H9 (cell line): ENCODE results near the gene FALEC. TPM values are rescaled to one million over a fixed set of nuclear protein-coding genes. Genes with fewer than 3 reads are reported as not detected.

Experiments
- DNase-seq: peaks from one replicate; pipeline ENCODE4 v3.0.0-alpha.2; 2017
- H2AFZ ChIP-seq: one replicate; pipeline ENCODE4 v1.6.1; 2013; ENCODE audit warnings: mild to moderate bottlenecking, low read length, control low read depth, moderate library complexity
- H2AK5ac ChIP-seq: 2 replicates; pipeline ENCODE4 v1.6.1; 2013; ENCODE audit warnings: low read length, control low read depth, mixed read lengths; ENCODE audit not compliant: insufficient read length
- H2BK120ac ChIP-seq: one replicate; pipeline ENCODE4 v1.6.1; 2013; ENCODE audit warnings: low read depth, mild to moderate bottlenecking, low read length, control low read depth, inconsistent platforms; ENCODE audit not compliant: poor library complexity, severe bottlenecking
- H2BK12ac ChIP-seq: 2 replicates; pipeline ENCODE4 v1.6.1; 2013; ENCODE audit warnings: low read length, control low read depth, mixed read lengths, low read depth; ENCODE audit not compliant: insufficient read length
- H2BK15ac ChIP-seq: 2 replicates; pipeline ENCODE4 v1.6.1; 2013; ENCODE audit warnings: low read depth, low read length, control low read depth
- H2BK20ac ChIP-seq: one replicate; pipeline ENCODE4 v1.6.1; 2013; ENCODE audit warnings: low read depth, mild to moderate bottlenecking, low read length, control low read depth, inconsistent platforms; ENCODE audit not compliant: poor library complexity, severe bottlenecking
- H2BK5ac ChIP-seq: 2 replicates; pipeline ENCODE4 v1.6.1; 2013; ENCODE audit warnings: low read length, control low read depth, mixed read lengths; ENCODE audit not compliant: insufficient read length
- H3K14ac ChIP-seq: 2 replicates; pipeline ENCODE4 v1.6.1; 2013; ENCODE audit warnings: low read length, control low read depth; ENCODE audit not compliant: insufficient read depth
- H3K18ac ChIP-seq: 2 replicates; pipeline ENCODE4 v1.6.1; 2013; ENCODE audit warnings: low read depth, mild to moderate bottlenecking, mixed read lengths, low read length, control low read depth; ENCODE audit not compliant: insufficient read length
- H3K23ac ChIP-seq: 2 replicates; pipeline ENCODE4 v1.6.1; 2013; ENCODE audit warnings: low read length, control low read depth, mixed read lengths, low read depth; ENCODE audit not compliant: insufficient read length
- H3K23me2 ChIP-seq: 2 replicates; pipeline ENCODE4 v1.6.1; 2013; ENCODE audit warnings: low read depth, mild to moderate bottlenecking, mixed read lengths, low read length, control low read depth; ENCODE audit not compliant: insufficient read length, poor library complexity, severe bottlenecking
- H3K27ac ChIP-seq: 2 replicates; pipeline ENCODE4 v1.5.1; 2013; ENCODE audit warnings: low read length, control low read depth, mixed read lengths, low read depth; ENCODE audit not compliant: insufficient read length
- H3K27me3 ChIP-seq: 2 replicates; pipeline ENCODE4 v1.6.1; 2013; ENCODE audit warnings: low read length, control low read depth, inconsistent platforms; ENCODE audit not compliant: insufficient read depth
- H3K4ac ChIP-seq: 2 replicates; pipeline ENCODE4 v1.6.1; 2013; ENCODE audit warnings: low read depth, mild to moderate bottlenecking, control low read depth, inconsistent platforms, low read length, moderate library complexity
- H3K4me1 ChIP-seq: 2 replicates; pipeline ENCODE4 v1.6.1; 2013; ENCODE audit warnings: low read length, control low read depth, inconsistent platforms; ENCODE audit not compliant: insufficient read depth
- H3K4me2 ChIP-seq: 2 replicates; pipeline ENCODE4 v1.6.1; 2013; ENCODE audit warnings: low read length, control low read depth, mixed read lengths; ENCODE audit not compliant: insufficient read length, insufficient read depth
- H3K56ac ChIP-seq: 2 replicates; pipeline ENCODE4 v1.6.1; 2013; ENCODE audit warnings: low read depth, mild to moderate bottlenecking, mixed read lengths, low read length, control low read depth; ENCODE audit not compliant: insufficient read length
- H3K79me1 ChIP-seq: 2 replicates; pipeline ENCODE4 v1.6.1; 2013; ENCODE audit warnings: low read depth, mild to moderate bottlenecking, moderate library complexity, low read length, control low read depth, inconsistent platforms; ENCODE audit not compliant: insufficient read depth, poor library complexity, severe bottlenecking
- H3K79me2 ChIP-seq: 2 replicates; pipeline ENCODE4 v1.6.1; 2013; ENCODE audit warnings: low read length, control low read depth, inconsistent platforms; ENCODE audit not compliant: insufficient read depth
- H3K9ac ChIP-seq: 2 replicates; pipeline ENCODE4 v1.6.1; 2013; ENCODE audit warnings: low read length, control low read depth, mixed read lengths; ENCODE audit not compliant: insufficient read length; ENCODE audit errors: extremely low read depth
- H3K9me3 ChIP-seq: one replicate; pipeline ENCODE4 v1.6.1; 2013; ENCODE audit warnings: low read depth, low read length, inconsistent platforms; ENCODE audit not compliant: control insufficient read depth
- H3T11ph ChIP-seq: one replicate; pipeline ENCODE4 v1.6.1; 2013; ENCODE audit warnings: mild to moderate bottlenecking, low read length, control low read depth, inconsistent platforms
- H4K20me1 ChIP-seq: one replicate; pipeline ENCODE4 v1.6.1; 2013; ENCODE audit not compliant: control insufficient read depth, insufficient read length, insufficient read depth
- H4K5ac ChIP-seq: 2 replicates; pipeline ENCODE4 v1.6.1; 2013; ENCODE audit warnings: low read depth, mild to moderate bottlenecking, mixed read lengths, low read length, control low read depth; ENCODE audit not compliant: insufficient read length
- H4K8ac ChIP-seq: replicated peaks from 2 replicates; pipeline ENCODE4 v1.6.1; 2013; ENCODE audit warnings: low read length, control low read depth, mixed read lengths, low read depth; ENCODE audit not compliant: insufficient read length
- H4K91ac ChIP-seq: 2 replicates; pipeline ENCODE4 v1.6.1; 2013; ENCODE audit warnings: low read depth, mild to moderate bottlenecking, moderate library complexity, mixed read lengths, low read length, control low read depth; ENCODE audit not compliant: insufficient read length
- H3K27ac Mint-ChIP-seq, 3 experiments: 2 replicates in 2 of 3; 3 replicates in 1 of 3; pipeline ENCODE4 v1.8.0; 2020 to 2021; ENCODE audit warnings: mixed read lengths in 3 of 3, mild to moderate bottlenecking in 1 of 3, moderate library complexity in 1 of 3
- H3K27me3 Mint-ChIP-seq: 2 replicates; pipeline ENCODE4 v1.8.0; 2021; ENCODE audit warnings: low read depth, mild to moderate bottlenecking, moderate library complexity, mixed read lengths
- H3K36me3 Mint-ChIP-seq, 3 experiments: 2 replicates in 2 of 3; 3 replicates in 1 of 3; pipeline ENCODE4 v1.8.0; 2020 to 2021; ENCODE audit warnings: low read depth in 3 of 3, mixed read lengths in 3 of 3; ENCODE audit not compliant: insufficient read depth in 1 of 3
- H3K4me1 Mint-ChIP-seq, 2 experiments: 2 replicates each; pipeline ENCODE4 v1.8.0; 2020; ENCODE audit warnings: mixed read lengths in 2 of 2
- H3K4me3 Mint-ChIP-seq, 2 experiments: 2 replicates in 1 of 2; 3 replicates in 1 of 2; pipeline ENCODE4 v1.8.0; 2020 to 2021; ENCODE audit warnings: mild to moderate bottlenecking in 2 of 2, mixed read lengths in 2 of 2, moderate library complexity in 1 of 2
- H3K9me3 Mint-ChIP-seq, 2 experiments: 2 replicates in 1 of 2; 3 replicates in 1 of 2; pipeline ENCODE4 v1.8.0; 2020; ENCODE audit warnings: mild to moderate bottlenecking in 2 of 2, mixed read lengths in 2 of 2, moderate library complexity in 1 of 2
- CTCF ChIP-seq: fragments of 200-600 bp; sonication (generic); conservative IDR thresholded peaks from 3 replicates; pipeline ENCODE4 v1.8.0; 2021; ENCODE audit warnings: antibody characterized with exemption, mild to moderate bottlenecking
- WGBS: extraction: QIAGEN DNeasy Blood & Tissue Kit; methylation state at CpG from one replicate; pipeline ENCODE4 v1.1.7; 2013; ENCODE audit warnings: missing lambda C conversion rate, low lambda C conversion rate, mixed read lengths; ENCODE audit not compliant: insufficient read length; ENCODE audit errors: extremely low coverage; 5-methylcytosine and 5-hydroxymethylcytosine counted together
- total RNA-seq: library from RNA; stranded (reverse); gene quantifications from 2 replicates; pipeline ENCODE4 v1.2.1, GENCODE V29; 2021

Gene FALEC
- total RNA-seq, 1 experiment from 2014 or later, result not detected

DNA sequence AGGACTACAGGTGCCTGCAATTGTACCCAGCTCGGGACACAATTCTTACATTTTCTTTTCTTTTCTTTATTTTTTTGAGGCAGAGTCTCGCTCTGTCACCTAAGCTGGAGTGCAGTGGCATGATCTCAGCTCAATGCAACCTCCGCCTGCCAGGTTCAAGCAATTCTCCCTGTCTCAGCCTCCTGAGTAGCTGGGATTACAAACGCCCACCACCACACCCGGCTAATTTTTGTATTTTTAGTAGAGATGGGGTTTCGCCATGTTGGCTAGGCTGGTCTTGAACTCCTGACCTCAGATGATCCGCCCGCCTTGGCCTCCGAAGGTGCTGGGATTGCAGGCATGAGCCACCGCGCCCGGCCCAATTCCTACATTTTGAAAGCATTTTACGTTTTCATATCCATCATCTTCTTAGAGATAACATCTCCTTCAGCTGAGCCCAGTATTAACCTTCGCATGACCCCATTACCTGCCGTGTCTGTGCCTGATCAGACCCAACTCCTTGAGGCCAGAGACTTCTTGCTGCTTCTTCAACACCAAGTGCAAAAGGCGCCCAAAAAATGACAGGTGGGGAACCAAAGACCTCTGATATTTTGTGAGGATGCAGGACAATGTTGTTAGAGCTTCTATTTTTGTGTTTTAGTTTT, 30.9 kb downstream of the FALEC start:
- Histone ChIP-seq H2BK120ac (no peak overlapping the region), H2BK12ac (no peak overlapping the region), H3K4ac (no peak overlapping the region), H3K14ac (no peak overlapping the region), H3K23me2 (peaks cover 10% of the 10 kb centered on the region), H3K18ac (no peak overlapping the region), H3K79me1 (no peaks in the 10 kb centered on the region), H4K91ac (no peak overlapping the region), H2BK20ac (no peak overlapping the region), H3K23ac (no peak overlapping the region), H3K4me1 (no peaks in the 10 kb centered on the region), H3K9ac (no peak overlapping the region), H4K5ac (no peak overlapping the region), H3K56ac (no peak overlapping the region), H3T11ph (no peak overlapping the region), H2AFZ (no peak overlapping the region), H3K4me2 (no peak overlapping the region), H4K8ac (no peak overlapping the region), H3K9me3 (no peaks in the 10 kb centered on the region), H3K27me3 (peaks cover 3% of the 10 kb centered on the region; the same call in 1 of the 2 replicates), H3K27ac (no peak overlapping the region), H2AK5ac (no peak overlapping the region), H4K20me1 (no peaks in the 10 kb centered on the region), H3K79me2 (no peaks in the 10 kb centered on the region), H2BK5ac (no peak overlapping the region), H2BK15ac (no peak overlapping the region)
- no peak for TF ChIP-seq CTCF
- H3K27me3 Mint-ChIP-seq, result peaks cover 38% of the 10 kb centered on the region
- peaks cover 6 to 15% of the 10 kb centered on the region in 2 experiments for H3K4me1 Mint-ChIP-seq
- no peaks in the 10 kb centered on the region for H3K9me3 Mint-ChIP-seq
- no peak for DNase-seq
- H3K4me3 Mint-ChIP-seq, result no peak overlapping the region
- no CpG with 5 or more reads among the region's 16 CpGs for WGBS
- peaks cover 0 to 2% (median 0%) of the 10 kb centered on the region in 3 experiments; a peak in 2 of 7 replicates for H3K36me3 Mint-ChIP-seq
- H3K27ac Mint-ChIP-seq, result no peak overlapping the region
